HCT116 (cell line): ENCODE results near the gene LYSMD1. TPM values are rescaled to one million over a fixed set of nuclear protein-coding genes. Genes with fewer than 3 reads are reported as not detected.

Experiments used
- ATAC-seq: fragments of 200-7000 bp; cut with Tn5 transposase; 2 replicates; pipeline ENCODE4 v1.9.1; 2020; ENCODE audit warnings: mild to moderate bottlenecking, moderate library complexity
- BruUV-seq: library from RNA; stranded (reverse); fragments of 400-500 nt; replicated peaks from 2 replicates; lab custom pipeline; 2021; lab: Mats Ljungman, UMichigan
- CTCF ChIA-PET: fragments of 300-600 bp; sonication (Branson Sonifier 250); formaldehyde crosslinking; loops from one replicate; lab custom pipeline; 2021; ENCODE audit warnings: antibody characterized with exemption; lab: Charles Lee
- POLR2A ChIA-PET: fragments of 300-600, 350-600 bp; sonication (Branson Sonifier 250); formaldehyde crosslinking; loops from one replicate; lab custom pipeline; 2021; ENCODE audit warnings: antibody characterized with exemption; lab: Charles Lee
- RAD21 ChIA-PET, 2 experiments: fragments of 300-600 bp; sonication (Branson Sonifier 250); formaldehyde crosslinking; loops; one replicate each; lab custom pipeline; 2023; ENCODE audit warnings: low total read pairs in 2 of 2; ENCODE audit not compliant: uncharacterized antibody in 2 of 2, unreplicated experiment in 2 of 2, low non-redundant PET in 1 of 2; lab: Charles Lee
- DNase-seq: peaks from one replicate; pipeline ENCODE4 v3.0.0-alpha.2; 2010; ENCODE audit warnings: low read depth, low spot score
- H2AFZ ChIP-seq: fragments of 200-600 bp; shearing (Covaris generic), sonication (generic); 2 replicates; pipeline ENCODE4 v1.6.1; 2017; ENCODE audit warnings: low read depth, mixed run types, mixed read lengths, antibody characterized with exemption, low read length; ENCODE audit not compliant: poor library complexity, severe bottlenecking
- H3K27ac ChIP-seq: 2 replicates; pipeline ENCODE4 v1.5.1; 2012; ENCODE audit warnings: low read depth, low read length
- H3K27me3 ChIP-seq: fragments of 200-600 bp; sonication (generic); 2 replicates; pipeline ENCODE4 v1.6.1; 2016; ENCODE audit warnings: mixed run types, low read length, mixed read lengths; ENCODE audit not compliant: insufficient read depth
- H3K36me3 ChIP-seq, 2 experiments: fragments of 200-500 bp in 1 of 2; fragments of 200-600 bp in 1 of 2; sonication (Bioruptor generic) in 1 of 2; sonication (generic) in 1 of 2; 2 replicates each; pipeline versions ENCODE4 v1.5.1 to v1.6.1; 2014 to 2016; ENCODE audit warnings: low read length in 2 of 2, inconsistent platforms in 1 of 2, mixed read lengths in 1 of 2, mixed run types in 1 of 2; ENCODE audit not compliant: insufficient read depth in 2 of 2, control insufficient read depth in 1 of 2
- H3K4me1 ChIP-seq, 2 experiments: fragments of 200-600 bp in 1 of 2; sonication (generic) in 1 of 2; 2 replicates each; pipeline versions ENCODE4 v1.5.1 to v1.6.1; 2012 to 2017; ENCODE audit warnings: low read length in 2 of 2, inconsistent platforms in 1 of 2, mild to moderate bottlenecking in 1 of 2, mixed read lengths in 1 of 2, mixed run types in 1 of 2, moderate library complexity in 1 of 2; ENCODE audit not compliant: insufficient read depth in 2 of 2, control insufficient read depth in 1 of 2
- H3K4me2 ChIP-seq: fragments of 200-600 bp; sonication (generic); 2 replicates; pipeline ENCODE4 v1.6.1; 2017; ENCODE audit warnings: mixed run types, low read length, mixed read lengths
- H3K4me3 ChIP-seq, 2 experiments: fragments of 200-600 bp in 1 of 2; sonication (generic) in 1 of 2; replicated peaks in 1 of 2; 2 replicates each; pipeline ENCODE4 v1.5.1; 2011 to 2016; ENCODE audit warnings: low read length in 2 of 2, control low read depth in 1 of 2, low read depth in 1 of 2, mild to moderate bottlenecking in 1 of 2, mixed read lengths in 1 of 2, mixed run types in 1 of 2
- H3K79me2 ChIP-seq: fragments of 200-600 bp; sonication (generic); 2 replicates; pipeline ENCODE4 v1.6.1; 2017; ENCODE audit warnings: mild to moderate bottlenecking, mixed run types, low read length, moderate library complexity, mixed read lengths; ENCODE audit not compliant: insufficient read depth
- H3K9ac ChIP-seq: fragments of 200-600 bp; sonication (generic); 2 replicates; pipeline ENCODE4 v1.6.1; 2016; ENCODE audit warnings: low read length, mixed read lengths
- H3K9me2 ChIP-seq: fragments of 200-600 bp; sonication (generic), shearing (Covaris generic); 2 replicates; pipeline ENCODE4 v1.6.1; 2017; ENCODE audit warnings: mixed run types, mild to moderate bottlenecking, moderate library complexity; ENCODE audit not compliant: insufficient read depth
- H3K9me3 ChIP-seq, 2 experiments: fragments of 200-500 bp in 1 of 2; fragments of 200-600 bp in 1 of 2; sonication (Bioruptor generic) in 1 of 2; sonication (generic) in 1 of 2; 2 replicates each; pipeline ENCODE4 v1.6.1; 2014 to 2017; ENCODE audit warnings: low read length in 2 of 2, mixed read lengths in 2 of 2, inconsistent platforms in 1 of 2, low read depth in 1 of 2, mild to moderate bottlenecking in 1 of 2, mixed run types in 1 of 2, moderate library complexity in 1 of 2; ENCODE audit not compliant: control insufficient read depth in 1 of 2, insufficient read depth in 1 of 2
- H4K20me1 ChIP-seq: fragments of 200-600 bp; sonication (generic), shearing (Covaris generic); 2 replicates; pipeline ENCODE4 v1.6.1; 2017; ENCODE audit warnings: mixed run types, mild to moderate bottlenecking, moderate library complexity; ENCODE audit not compliant: insufficient read depth
- EGR1 ChIP-seq: IDR thresholded peaks from 2 replicates; pipeline ENCODE4 v1.6.1; 2012; ENCODE audit warnings: low read depth
- EZH2 ChIP-seq: fragments of 200-600 bp; sonication (generic); IDR thresholded peaks from 2 replicates; pipeline ENCODE4 v1.6.1; 2017; ENCODE audit warnings: antibody characterized with exemption, mixed run types
- EZH2phosphoT487 ChIP-seq: fragments of 200-600 bp; IDR thresholded peaks from 2 replicates; pipeline ENCODE4 v1.6.1; 2018; ENCODE audit warnings: antibody characterized with exemption, borderline replicate concordance
- POLR2AphosphoS5 ChIP-seq: IDR thresholded peaks from 2 replicates; pipeline ENCODE4 v1.6.1; 2011; ENCODE audit warnings: mild to moderate bottlenecking, low read depth, low read length, moderate library complexity
- SIN3A ChIP-seq: IDR thresholded peaks from 2 replicates; pipeline ENCODE4 v1.6.1; 2012; ENCODE audit warnings: low read depth
- SP1 ChIP-seq: IDR thresholded peaks from 2 replicates; pipeline ENCODE4 v1.6.1; 2012; ENCODE audit warnings: low read depth
- ZBTB33 ChIP-seq: IDR thresholded peaks from 2 replicates; pipeline ENCODE4 v1.6.1; 2011; ENCODE audit warnings: mild to moderate bottlenecking, low read length, moderate library complexity; ENCODE audit not compliant: insufficient replicate concordance; ENCODE audit errors: extremely low read depth
- ZNF274 ChIP-seq: fragments of 200-500 bp; sonication (Bioruptor generic); IDR thresholded peaks from 2 replicates; pipeline ENCODE4 v1.6.1; 2014; ENCODE audit warnings: mild to moderate bottlenecking, low read depth, low read length, inconsistent platforms
- intact Hi-C: fragments of 100-400 bp; cut with micrococcal nuclease; formaldehyde crosslinking; loops from 2 replicates; pipeline ENCODE4 v1.10.0; 2022
- total RNA-seq: library from RNA; stranded (reverse); gene quantifications from one replicate; pipeline ENCODE4 v1.2.1, GENCODE V29; 2021; ENCODE audit not compliant: unreplicated experiment

Gene LYSMD1
- total RNA-seq, 1 experiment from 2014 or later, result 5.0 TPM

- TF ChIP-seq EZH2phosphoT487, result no peak
- TF ChIP-seq EGR1, result no peak
- TF ChIP-seq SIN3A, result no peak
- no peak for TF ChIP-seq ZNF274
Observed at GRCh38 chr1:151147132-151147503, 18.6 kb downstream of the LYSMD1 start (continued).

- H3K4me2 ChIP-seq, result peak within 1 kb of the TSS; percentile 91
- peak within 1 kb of the TSS; percentile 13; the same call in 1 of the 2 replicates for H3K27ac ChIP-seq
- no peaks in the 10 kb centered on the region for H3K36me3 ChIP-seq
- H3K9ac ChIP-seq, result peak within 1 kb of the TSS; percentile 59
- ATAC-seq (peak; percentile 100), DNase-seq (peak; percentile 65)
- H3K79me2 ChIP-seq, result no peaks in the 10 kb centered on the region
- H2AFZ ChIP-seq, result no peak within 1 kb of the TSS
- ChIA-PET CTCF (no interaction called here), POLR2A (no interaction called here), RAD21 (no interaction called here)
- BruUV-seq, result no TSS peak
- intact Hi-C loops, result no loop called here
- H3K4me1 ChIP-seq, result peaks cover 8 to 17% of the 10 kb centered on the region in 2 experiments; a peak in 3 of 4 replicates
- no peaks in the 10 kb centered on the region for H3K9me2 ChIP-seq
- no peaks in the 10 kb centered on the region for H3K27me3 ChIP-seq
- no peak for TF ChIP-seq ZBTB33
- TF ChIP-seq POLR2AphosphoS5, result peak; percentile 80
- TF ChIP-seq EZH2, result no peak
- peak; percentile 49 for TF ChIP-seq SP1
- peak within 1 kb of the TSS; percentile 50 to 68 for H3K4me3 ChIP-seq
- no peaks in the 10 kb centered on the region for H3K9me3 ChIP-seq
- H4K20me1 ChIP-seq, result no peaks in the 10 kb centered on the region
Observed at GRCh38 chr1:151146412-151147131, 19.1 kb downstream of the LYSMD1 start, which contains the start of gene SEMA6C. Gene SEMA6C (minus strand): TSS chr1:151146631. CDS start chr1:151142621, 4,010 bp downstream.
